Measurements from ENCODE around the gene HACL1. TPM values are rescaled to one million over a fixed set of nuclear protein-coding genes. Genes with fewer than 3 reads are reported as not detected.

Gene HACL1
- 19.3 and 21.4 TPM in 2 replicates for total RNA-seq

- H3K4me3 Mint-ChIP-seq, result peak within 1 kb of the TSS; percentile 98
- peak within 1 kb of the TSS; percentile 98 for H3K27ac Mint-ChIP-seq
- intact Hi-C loops (cut with micrococcal nuclease), result loop anchor here (1.0 to 5.0 kb wide), 6 partner anchors 36 to 537 kb away; partner anchors contain the start of genes CAPN7 and MRPS25
- DNase-seq, result peak; percentile 99
- H3K27me3 Mint-ChIP-seq, result peaks cover 2% of the 10 kb centered on the region
- peaks cover 5% of the 10 kb centered on the region for H3K9me3 Mint-ChIP-seq
- H3K4me1 Mint-ChIP-seq, result peaks cover 30% of the 10 kb centered on the region
- peaks cover 32% of the 10 kb centered on the region for H3K36me3 Mint-ChIP-seq (ENCODE audit: low read depth)
These were observed at the start of gene HACL1, which contains the start of gene BTD for GRCh38 chr3:15601399-15602145. HACL1 (minus strand) TSS chr3:15601569; CDS start chr3:15601463, 106 bp downstream. BTD (plus strand) TSS chr3:15601745; CDS start chr3:15635440, 33,695 bp downstream.

- H3K4me1 Mint-ChIP-seq, result peaks cover 38% of the 10 kb centered on the region
These were observed 48.5 kb upstream of the HACL1 start for GRCh38 chr3:15649858-15650257.

DNA sequence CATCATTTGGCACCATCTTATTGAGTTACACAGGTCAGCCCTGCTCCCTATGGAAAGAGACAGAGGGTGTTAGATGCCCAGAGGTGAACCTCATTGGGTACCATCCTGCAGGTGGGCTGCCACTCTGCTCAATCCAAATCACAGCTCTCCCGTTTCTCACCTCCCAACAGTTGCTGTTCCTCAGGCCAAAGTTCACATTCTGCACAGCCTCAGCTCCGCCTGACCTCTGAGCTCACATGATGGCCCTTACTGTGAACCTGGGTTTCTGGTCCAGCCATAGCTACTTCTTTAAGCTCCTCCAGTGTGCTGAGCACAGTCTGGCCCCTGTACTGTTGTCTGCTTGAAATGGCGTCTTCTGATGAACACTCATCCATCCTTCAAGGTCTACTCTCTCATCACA is 48.0 kb upstream of the HACL1 start:
- no peak for DNase-seq
- intact Hi-C loops (cut with micrococcal nuclease), result loop anchor here (2.0 to 5.0 kb wide), 2 partner anchors 19 to 78 kb away; no protein-coding TSS in a partner anchor
- Mint-ChIP-seq H3K36me3 (ENCODE audit: low read depth) (peaks cover 11% of the 10 kb centered on the region), H3K27ac (no peak overlapping the region), H3K9me3 (peaks cover 6% of the 10 kb centered on the region), H3K27me3 (peaks cover 22% of the 10 kb centered on the region), H3K4me3 (no peak overlapping the region), H3K4me1 (peaks cover 38% of the 10 kb centered on the region)

More at GRCh38 chr3:15649858-15650257, 48.5 kb upstream of the HACL1 start:
- H3K9me3 Mint-ChIP-seq, result peaks cover 6% of the 10 kb centered on the region
- intact Hi-C loops (cut with micrococcal nuclease), result loop anchor here (2.0 to 5.0 kb wide), 2 partner anchors 19 to 77 kb away; no protein-coding TSS in a partner anchor
- peaks cover 22% of the 10 kb centered on the region for H3K27me3 Mint-ChIP-seq
- no peak overlapping the region for H3K4me3 Mint-ChIP-seq
- peaks cover 11% of the 10 kb centered on the region for H3K36me3 Mint-ChIP-seq (ENCODE audit: low read depth)
- no peak overlapping the region for H3K27ac Mint-ChIP-seq
- no peak for DNase-seq

- Mint-ChIP-seq H3K4me1 (peaks cover 38% of the 10 kb centered on the region), H3K27ac (peak overlapping the region; percentile 38), H3K4me3 (peak overlapping the region; percentile 69), H3K27me3 (peaks cover 21% of the 10 kb centered on the region), H3K9me3 (peaks cover 6% of the 10 kb centered on the region), H3K36me3 (ENCODE audit: low read depth) (peaks cover 9% of the 10 kb centered on the region)
- intact Hi-C loops (cut with micrococcal nuclease), result loop anchor here (1.0 to 5.0 kb wide), 5 partner anchors 11 to 151 kb away; no protein-coding TSS in a partner anchor
- peak; percentile 92 for DNase-seq
These were observed 46.3 kb upstream of the HACL1 start for GRCh38 chr3:15647611-15648167.

DNA sequence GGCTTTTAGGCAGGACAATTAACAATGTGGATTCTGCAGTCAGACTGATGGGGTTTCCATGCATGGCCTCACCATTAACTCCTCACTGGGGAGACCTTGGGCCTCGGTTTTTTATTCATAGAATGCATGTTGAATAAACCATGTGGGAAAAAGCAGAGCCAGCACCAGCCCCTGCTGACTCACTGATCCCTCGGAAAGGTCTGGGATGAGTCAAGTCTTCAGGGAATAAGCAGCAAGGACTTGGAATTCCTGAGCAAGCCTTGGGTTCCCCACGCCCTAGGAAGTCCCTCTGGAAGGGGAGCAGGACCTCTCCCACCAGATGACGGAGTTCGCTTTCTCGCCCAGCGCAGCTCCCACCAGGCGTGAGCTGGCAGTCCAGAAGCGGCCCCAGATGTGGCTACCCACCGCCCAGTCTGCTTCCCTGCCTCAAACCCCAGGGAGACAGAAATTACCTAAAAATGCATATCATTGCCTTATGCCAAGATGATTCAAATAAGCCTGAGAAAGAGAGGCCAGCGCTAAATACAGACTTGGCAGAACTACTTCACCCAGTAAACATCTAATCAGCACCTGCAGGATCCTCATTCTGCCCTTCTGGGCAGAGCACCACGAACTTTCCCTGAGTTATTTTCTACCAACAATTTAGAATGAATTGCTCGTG is 45.6 kb upstream of the HACL1 start:
- peak overlapping the region; percentile 38 for H3K27ac Mint-ChIP-seq
- intact Hi-C loops (cut with micrococcal nuclease), result loop anchor here (1.0 to 5.0 kb wide), 4 partner anchors 11 to 151 kb away; no protein-coding TSS in a partner anchor
- H3K4me3 Mint-ChIP-seq, result peak overlapping the region; percentile 69
- peaks cover 9% of the 10 kb centered on the region for H3K36me3 Mint-ChIP-seq (ENCODE audit: low read depth)
- no peak for DNase-seq
- H3K27me3 Mint-ChIP-seq, result peaks cover 20% of the 10 kb centered on the region
- peaks cover 38% of the 10 kb centered on the region for H3K4me1 Mint-ChIP-seq
- H3K9me3 Mint-ChIP-seq, result peaks cover 6% of the 10 kb centered on the region

GRCh38 chr3:15645740-15646501 is 44.6 kb upstream of the HACL1 start:
- H3K36me3 Mint-ChIP-seq (ENCODE audit: low read depth), result peaks cover 9% of the 10 kb centered on the region
- H3K27me3 Mint-ChIP-seq, result peaks cover 13% of the 10 kb centered on the region
- H3K4me1 Mint-ChIP-seq, result peaks cover 40% of the 10 kb centered on the region
- H3K9me3 Mint-ChIP-seq, result peaks cover 6% of the 10 kb centered on the region
- peak overlapping the region; percentile 14 for H3K4me3 Mint-ChIP-seq
- intact Hi-C loops (cut with micrococcal nuclease), result loop anchor here (5.0 kb wide), 1 partner anchor 81 kb away; no protein-coding TSS in a partner anchor
- DNase-seq, result no peak
- no peak overlapping the region for H3K27ac Mint-ChIP-seq

GRCh38 chr3:15645246-15645645 is 43.9 kb upstream of the HACL1 start:
- Mint-ChIP-seq H3K4me1 (peaks cover 38% of the 10 kb centered on the region), H3K27ac (no peak overlapping the region), H3K4me3 (no peak overlapping the region), H3K9me3 (peaks cover 3% of the 10 kb centered on the region), H3K36me3 (ENCODE audit: low read depth) (peaks cover 9% of the 10 kb centered on the region), H3K27me3 (peaks cover 9% of the 10 kb centered on the region)
- no peak for DNase-seq
- intact Hi-C loops (cut with micrococcal nuclease), result loop anchor here (5.0 kb wide), 1 partner anchor 82 kb away; no protein-coding TSS in a partner anchor

- H3K36me3 Mint-ChIP-seq (ENCODE audit: low read depth), result no peaks in the 10 kb centered on the region
- DNase-seq, result no peak
- peaks cover 34% of the 10 kb centered on the region for H3K4me1 Mint-ChIP-seq
- H3K4me3 Mint-ChIP-seq, result no peak overlapping the region
- no peaks in the 10 kb centered on the region for H3K27me3 Mint-ChIP-seq
- H3K27ac Mint-ChIP-seq, result peak overlapping the region; percentile 58
- H3K9me3 Mint-ChIP-seq, result no peaks in the 10 kb centered on the region
- intact Hi-C loops (cut with micrococcal nuclease), result loop anchor here (5.0 to 10.0 kb wide), 3 partner anchors 37 to 606 kb away; partner anchors contain the start of genes BTD and HACL1
These were observed 37.5 kb upstream of the HACL1 start for GRCh38 chr3:15638891-15639262.

GRCh38 chr3:15638193-15638890 is 37.0 kb upstream of the HACL1 start:
- Mint-ChIP-seq H3K27me3 (no peaks in the 10 kb centered on the region), H3K4me3 (peak overlapping the region; percentile 50), H3K27ac (peak overlapping the region; percentile 80), H3K9me3 (no peaks in the 10 kb centered on the region), H3K36me3 (ENCODE audit: low read depth) (no peaks in the 10 kb centered on the region), H3K4me1 (peaks cover 35% of the 10 kb centered on the region)
- no peak for DNase-seq
- intact Hi-C loops (cut with micrococcal nuclease), result loop anchor here (5.0 to 10.0 kb wide), 3 partner anchors 36 to 606 kb away; partner anchors contain the start of genes BTD and HACL1

DNA sequence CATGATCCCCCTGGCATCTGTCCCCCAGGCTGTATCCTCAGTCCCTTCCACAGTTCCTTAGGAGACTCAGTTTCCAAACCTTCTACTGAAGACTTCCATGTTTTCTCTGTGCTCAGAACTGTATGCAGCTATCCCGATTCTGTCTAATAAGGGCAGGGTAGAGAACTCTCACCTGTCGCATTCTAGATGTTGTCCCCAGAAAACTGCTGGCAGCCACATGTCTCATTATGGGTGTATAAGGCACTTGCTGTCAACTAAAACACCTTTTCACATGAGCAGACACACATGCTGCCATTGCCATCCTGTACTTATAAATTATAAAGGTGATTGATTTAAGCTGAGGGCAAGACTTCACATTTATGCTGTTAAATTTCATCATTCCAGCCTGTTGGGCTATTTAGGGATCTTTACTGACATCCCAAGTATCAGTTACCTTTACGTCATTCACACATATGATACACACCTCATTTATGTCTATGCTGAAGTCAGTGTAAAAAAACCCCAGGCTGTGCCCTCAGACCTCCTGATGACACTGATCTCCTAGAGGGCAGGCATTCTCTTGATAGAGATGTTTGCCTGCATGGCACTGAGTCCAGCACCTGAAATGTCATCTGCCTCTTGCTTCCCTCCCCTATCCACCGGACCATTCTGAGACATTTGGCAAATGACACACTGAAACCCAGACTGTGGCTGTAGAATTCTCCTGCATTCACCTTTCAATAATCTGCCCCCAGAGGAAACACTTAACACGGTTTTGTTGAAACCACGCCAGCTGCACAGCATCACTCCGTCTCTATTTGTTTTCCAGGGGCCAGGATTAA is 36.0 kb upstream of the HACL1 start:
- H3K4me3 Mint-ChIP-seq, result peak overlapping the region; percentile 50
- H3K36me3 Mint-ChIP-seq (ENCODE audit: low read depth), result no peaks in the 10 kb centered on the region
- no peaks in the 10 kb centered on the region for H3K9me3 Mint-ChIP-seq
- DNase-seq, result no peak
- peak overlapping the region; percentile 80 for H3K27ac Mint-ChIP-seq
- H3K4me1 Mint-ChIP-seq, result peaks cover 35% of the 10 kb centered on the region
- no peaks in the 10 kb centered on the region for H3K27me3 Mint-ChIP-seq
- intact Hi-C loops (cut with micrococcal nuclease), result loop anchor here (5.0 to 10.0 kb wide), 3 partner anchors 35 to 607 kb away; partner anchors contain the start of genes BTD and HACL1

- H3K27ac Mint-ChIP-seq, result peak overlapping the region; percentile 94
- no peaks in the 10 kb centered on the region for H3K9me3 Mint-ChIP-seq
- H3K27me3 Mint-ChIP-seq, result no peaks in the 10 kb centered on the region
- intact Hi-C loops (cut with micrococcal nuclease), result loop anchor here (1.0 to 10.0 kb wide), 5 partner anchors 11 to 609 kb away; partner anchors contain the start of genes BTD and HACL1
- peak overlapping the region; percentile 68 for H3K4me3 Mint-ChIP-seq
- DNase-seq, result peak; percentile 78
- H3K4me1 Mint-ChIP-seq, result peaks cover 40% of the 10 kb centered on the region
- no peaks in the 10 kb centered on the region for H3K36me3 Mint-ChIP-seq (ENCODE audit: low read depth)
These were observed 34.8 kb upstream of the HACL1 start for GRCh38 chr3:15636028-15636709.
